Neural cell (in vitro differentiated cells): ENCODE results near the gene MAGI2. TPM values are rescaled to one million over a fixed set of nuclear protein-coding genes. Genes with fewer than 3 reads are reported as not detected.

Source experiments
- H2AFZ ChIP-seq: fragments of 200-600, 300-800 bp; sonication (generic), shearing (Covaris generic); 2 replicates; pipeline ENCODE4 v1.6.0; 2014; ENCODE audit warnings: low read depth, mild to moderate bottlenecking, antibody characterized with exemption, low read length, moderate library complexity
- H3F3A ChIP-seq: fragments of 200-600 bp; shearing (Covaris generic); 2 replicates; pipeline ENCODE4 v1.6.1; 2016; ENCODE audit warnings: mild to moderate bottlenecking, moderate library complexity, mixed read lengths, antibody characterized with exemption, low read length; ENCODE audit not compliant: insufficient read depth, poor library complexity, severe bottlenecking
- H3K27ac ChIP-seq: fragments of 200-600, 300-800 bp; sonication (generic), shearing (Covaris generic); 2 replicates; pipeline ENCODE4 v1.5.1; 2014; ENCODE audit warnings: mild to moderate bottlenecking, low read length, moderate library complexity
- H3K27me3 ChIP-seq: fragments of 300-800, 200-600 bp; sonication (generic), shearing (Covaris generic); 2 replicates; pipeline ENCODE4 v1.6.0; 2014; ENCODE audit warnings: mild to moderate bottlenecking, low read depth, low read length, moderate library complexity; ENCODE audit not compliant: insufficient read depth
- H3K36me3 ChIP-seq: fragments of 300-800, 200-600 bp; sonication (generic), shearing (Covaris generic); 2 replicates; pipeline ENCODE4 v1.5.1; 2014; ENCODE audit warnings: mild to moderate bottlenecking, antibody characterized with exemption, low read length, moderate library complexity; ENCODE audit not compliant: insufficient read depth
- H3K4me2 ChIP-seq: fragments of 300-800, 200-600 bp; sonication (generic), shearing (Covaris generic); 2 replicates; pipeline ENCODE4 v1.6.0; 2014; ENCODE audit warnings: mild to moderate bottlenecking, low read length
- H3K4me3 ChIP-seq: fragments of 300-800, 200-600 bp; sonication (generic), shearing (Covaris generic); 2 replicates; pipeline ENCODE4 v1.5.1; 2014; ENCODE audit warnings: mild to moderate bottlenecking, low read length, moderate library complexity
- H3K79me2 ChIP-seq: fragments of 200-600 bp; shearing (Covaris generic); replicated peaks from 2 replicates; pipeline ENCODE4 v1.6.0; 2014; ENCODE audit warnings: mild to moderate bottlenecking, low read length, moderate library complexity; ENCODE audit not compliant: insufficient read depth
- H3K9ac ChIP-seq: fragments of 300-800, 200-600 bp; sonication (generic), shearing (Covaris generic); 2 replicates; pipeline ENCODE4 v1.6.1; 2016; ENCODE audit warnings: mild to moderate bottlenecking, low read length, mixed read lengths
- H3K9me2 ChIP-seq: fragments of 200-600 bp; shearing (Covaris generic); 2 replicates; pipeline ENCODE4 v1.6.1; 2016; ENCODE audit warnings: mild to moderate bottlenecking, low read length, mixed read lengths; ENCODE audit not compliant: insufficient read depth
- H3K9me3 ChIP-seq: fragments of 200-600, 300-800 bp; sonication (generic), shearing (Covaris generic); 2 replicates; pipeline ENCODE4 v1.6.1; 2016; ENCODE audit warnings: mild to moderate bottlenecking, mixed run types, low read length, moderate library complexity, mixed read lengths
- H4K20me1 ChIP-seq: fragments of 200-600 bp; shearing (Covaris generic); 2 replicates; pipeline ENCODE4 v1.6.1; 2016; ENCODE audit warnings: mild to moderate bottlenecking, mixed run types; ENCODE audit not compliant: insufficient read depth
- EP300 ChIP-seq: fragments of 450-650 bp; conservative IDR thresholded peaks from 2 replicates; pipeline ENCODE4 v1.6.1; 2014; ENCODE audit warnings: antibody characterized with exemption, mild to moderate bottlenecking, moderate library complexity; ENCODE audit not compliant: poor library complexity, severe bottlenecking
- EZH2 ChIP-seq: fragments of 200-600, 300-800 bp; shearing (Covaris generic), sonication (generic); IDR thresholded peaks from 2 replicates; pipeline ENCODE4 v1.6.1; 2014; ENCODE audit warnings: antibody characterized with exemption, low read length, borderline replicate concordance, mild to moderate bottlenecking; ENCODE audit not compliant: insufficient read depth, poor library complexity, severe bottlenecking
- MXI1 ChIP-seq: fragments of 450-650 bp; conservative IDR thresholded peaks from 2 replicates; pipeline ENCODE4 v1.6.1; 2014; ENCODE audit warnings: antibody characterized with exemption, mild to moderate bottlenecking; ENCODE audit not compliant: poor library complexity, severe bottlenecking
- POLR2AphosphoS5 ChIP-seq: IDR thresholded peaks from 2 replicates; pipeline ENCODE4 v1.6.1; 2012
- RAD21 ChIP-seq: fragments of 450-650 bp; conservative IDR thresholded peaks from 2 replicates; pipeline ENCODE4 v1.6.1; 2014; ENCODE audit warnings: antibody characterized with exemption, mild to moderate bottlenecking, moderate library complexity
- SMC3 ChIP-seq: fragments of 450-650 bp; conservative IDR thresholded peaks from 2 replicates; pipeline ENCODE4 v1.6.1; 2014; ENCODE audit warnings: antibody characterized with exemption, mild to moderate bottlenecking, moderate library complexity; ENCODE audit not compliant: poor library complexity
- TAF1 ChIP-seq: IDR thresholded peaks from 2 replicates; pipeline ENCODE4 v1.6.1; 2012; ENCODE audit warnings: low read depth
- polyA plus RNA-seq: library from polyadenylated mRNA; depleted of rRNA; stranded (reverse); fragments of >200 nt; gene quantifications from 2 replicates; pipeline ENCODE4 v1.2.3, GENCODE V29; 2014
- TF ChIP-seq, protein P1 (sequence below): IDR thresholded peaks from 2 replicates; pipeline ENCODE4 v1.6.1; 2012; ENCODE audit warnings: borderline replicate concordance
- TF ChIP-seq, protein P2 (sequence below): fragments of 450-650 bp; IDR thresholded peaks from 2 replicates; pipeline ENCODE4 v1.5.1; 2014; ENCODE audit warnings: antibody characterized with exemption, mild to moderate bottlenecking, moderate library complexity; ENCODE audit not compliant: poor library complexity, severe bottlenecking

MAGI2 gene
- polyA plus RNA-seq, 1 donor from 2014 or later = 19.3 TPM

DNA sequence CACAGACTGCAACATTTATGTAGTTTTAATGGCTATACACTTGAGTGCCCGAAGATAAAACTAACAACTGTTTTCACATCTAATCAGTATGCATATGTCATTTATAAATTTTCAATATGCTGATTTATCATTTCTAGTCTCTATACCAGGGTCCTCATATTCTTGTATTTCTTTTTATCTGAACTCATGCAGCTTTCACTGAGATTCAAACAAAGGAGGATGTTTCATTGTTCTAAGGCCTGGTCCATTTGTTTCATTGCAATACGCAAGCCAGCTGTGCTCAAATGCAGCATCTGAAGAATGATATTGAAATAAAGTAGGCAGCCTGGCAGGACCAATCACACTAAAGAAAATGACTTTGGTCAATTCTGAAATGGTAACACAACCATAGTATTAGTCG, 31.7 kb downstream of the MAGI2 start:
- no peaks in the 10 kb centered on the region for H3K36me3 ChIP-seq
- H3K4me3 ChIP-seq = no peak overlapping the region
- H4K20me1 ChIP-seq = no peaks in the 10 kb centered on the region
- no peaks in the 10 kb centered on the region for H3K79me2 ChIP-seq
- H3K9ac ChIP-seq = no peak overlapping the region
- no peaks in the 10 kb centered on the region for H3K9me3 ChIP-seq
- peaks cover 3% of the 10 kb centered on the region for H3F3A ChIP-seq
- H3K27me3 ChIP-seq = no peaks in the 10 kb centered on the region
- no peak overlapping the region for H3K4me2 ChIP-seq
- TF ChIP-seq, protein P1, sequence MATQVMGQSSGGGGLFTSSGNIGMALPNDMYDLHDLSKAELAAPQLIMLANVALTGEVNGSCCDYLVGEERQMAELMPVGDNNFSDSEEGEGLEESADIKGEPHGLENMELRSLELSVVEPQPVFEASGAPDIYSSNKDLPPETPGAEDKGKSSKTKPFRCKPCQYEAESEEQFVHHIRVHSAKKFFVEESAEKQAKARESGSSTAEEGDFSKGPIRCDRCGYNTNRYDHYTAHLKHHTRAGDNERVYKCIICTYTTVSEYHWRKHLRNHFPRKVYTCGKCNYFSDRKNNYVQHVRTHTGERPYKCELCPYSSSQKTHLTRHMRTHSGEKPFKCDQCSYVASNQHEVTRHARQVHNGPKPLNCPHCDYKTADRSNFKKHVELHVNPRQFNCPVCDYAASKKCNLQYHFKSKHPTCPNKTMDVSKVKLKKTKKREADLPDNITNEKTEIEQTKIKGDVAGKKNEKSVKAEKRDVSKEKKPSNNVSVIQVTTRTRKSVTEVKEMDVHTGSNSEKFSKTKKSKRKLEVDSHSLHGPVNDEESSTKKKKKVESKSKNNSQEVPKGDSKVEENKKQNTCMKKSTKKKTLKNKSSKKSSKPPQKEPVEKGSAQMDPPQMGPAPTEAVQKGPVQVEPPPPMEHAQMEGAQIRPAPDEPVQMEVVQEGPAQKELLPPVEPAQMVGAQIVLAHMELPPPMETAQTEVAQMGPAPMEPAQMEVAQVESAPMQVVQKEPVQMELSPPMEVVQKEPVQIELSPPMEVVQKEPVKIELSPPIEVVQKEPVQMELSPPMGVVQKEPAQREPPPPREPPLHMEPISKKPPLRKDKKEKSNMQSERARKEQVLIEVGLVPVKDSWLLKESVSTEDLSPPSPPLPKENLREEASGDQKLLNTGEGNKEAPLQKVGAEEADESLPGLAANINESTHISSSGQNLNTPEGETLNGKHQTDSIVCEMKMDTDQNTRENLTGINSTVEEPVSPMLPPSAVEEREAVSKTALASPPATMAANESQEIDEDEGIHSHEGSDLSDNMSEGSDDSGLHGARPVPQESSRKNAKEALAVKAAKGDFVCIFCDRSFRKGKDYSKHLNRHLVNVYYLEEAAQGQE = no peak
- TF ChIP-seq EP300 = no peak
- no peak for TF ChIP-seq RAD21
- no peak for TF ChIP-seq POLR2AphosphoS5
- TF ChIP-seq EZH2 = no peak
- TF ChIP-seq, protein P2, sequence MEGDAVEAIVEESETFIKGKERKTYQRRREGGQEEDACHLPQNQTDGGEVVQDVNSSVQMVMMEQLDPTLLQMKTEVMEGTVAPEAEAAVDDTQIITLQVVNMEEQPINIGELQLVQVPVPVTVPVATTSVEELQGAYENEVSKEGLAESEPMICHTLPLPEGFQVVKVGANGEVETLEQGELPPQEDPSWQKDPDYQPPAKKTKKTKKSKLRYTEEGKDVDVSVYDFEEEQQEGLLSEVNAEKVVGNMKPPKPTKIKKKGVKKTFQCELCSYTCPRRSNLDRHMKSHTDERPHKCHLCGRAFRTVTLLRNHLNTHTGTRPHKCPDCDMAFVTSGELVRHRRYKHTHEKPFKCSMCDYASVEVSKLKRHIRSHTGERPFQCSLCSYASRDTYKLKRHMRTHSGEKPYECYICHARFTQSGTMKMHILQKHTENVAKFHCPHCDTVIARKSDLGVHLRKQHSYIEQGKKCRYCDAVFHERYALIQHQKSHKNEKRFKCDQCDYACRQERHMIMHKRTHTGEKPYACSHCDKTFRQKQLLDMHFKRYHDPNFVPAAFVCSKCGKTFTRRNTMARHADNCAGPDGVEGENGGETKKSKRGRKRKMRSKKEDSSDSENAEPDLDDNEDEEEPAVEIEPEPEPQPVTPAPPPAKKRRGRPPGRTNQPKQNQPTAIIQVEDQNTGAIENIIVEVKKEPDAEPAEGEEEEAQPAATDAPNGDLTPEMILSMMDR = no peak
- TF ChIP-seq SMC3 = no peak
- no peak for TF ChIP-seq TAF1
- TF ChIP-seq MXI1 = no peak
- no peak overlapping the region for H3K27ac ChIP-seq
- no peak overlapping the region for H2AFZ ChIP-seq
- H3K9me2 ChIP-seq = no peaks in the 10 kb centered on the region

DNA sequence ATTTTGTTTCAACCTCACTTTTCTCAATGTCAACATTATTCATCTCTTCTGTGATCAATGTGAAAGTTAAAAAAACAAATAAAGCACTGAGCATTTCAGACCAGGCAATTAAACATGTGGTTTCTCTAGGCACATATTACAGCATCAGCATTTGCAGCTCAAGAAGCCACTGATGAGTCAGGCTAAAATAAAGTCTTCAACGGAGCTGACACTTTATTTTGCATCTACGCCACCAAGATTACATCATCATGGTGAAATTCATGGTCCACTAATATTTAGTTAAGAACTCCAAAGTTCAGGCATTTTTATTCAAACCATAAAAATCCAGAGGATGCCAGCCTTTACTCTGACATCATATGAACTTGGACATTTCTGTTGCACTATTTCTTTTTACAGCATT, 33.0 kb downstream of the MAGI2 start:
- Histone ChIP-seq H3K9me3 (no peaks in the 10 kb centered on the region), H3K9ac (no peak overlapping the region), H3K79me2 (no peaks in the 10 kb centered on the region), H3K36me3 (no peaks in the 10 kb centered on the region), H3K27me3 (no peaks in the 10 kb centered on the region), H3K4me3 (no peak overlapping the region), H3K9me2 (no peaks in the 10 kb centered on the region), H3K27ac (no peak overlapping the region), H4K20me1 (no peaks in the 10 kb centered on the region), H3F3A (peaks cover 3% of the 10 kb centered on the region), H2AFZ (no peak overlapping the region), H3K4me2 (no peak overlapping the region)
- TF ChIP-seq RAD21 = no peak
- TF ChIP-seq EP300 = no peak
- no peak for TF ChIP-seq SMC3
- no peak for TF ChIP-seq POLR2AphosphoS5
- TF ChIP-seq MXI1 = no peak
- TF ChIP-seq, protein P1 = no peak
- no peak for TF ChIP-seq TAF1
- TF ChIP-seq, protein P2 = no peak
- TF ChIP-seq EZH2 = no peak
